ENCODE measurements around the gene KRT84.

Gene KRT84

GRCh38 chr12:52327830-52328500 lies 57.5 kb downstream of the KRT84 start:
- no peak overlapping the region for H3K4me3 ChIP-seq (ENCODE audit: control insufficient read depth, low read depth, low read length)
- TF ChIP-seq CTCF (IDR thresholded peaks at IDR 0.05; ENCODE audit: control insufficient read depth, insufficient read depth, low read depth, low read length, missing control alignments): no peak
- no peak for DNase-seq (ENCODE audit: low read depth)
